ENCODE data around the gene HOXA3.

- TF ChIP-seq CTCF (IDR thresholded peaks at IDR 0.05) (no peak), POLR2AphosphoS5 (IDR thresholded peaks at IDR 0.05) (peak; percentile 24 to 65 (median 53))
These were observed 3.6 kb upstream of the HOXA3 start for GRCh38 chr7:27155816-27156507.
